HEK293T (cell line): ENCODE results near the gene SGTA.

Experiments used
- BHLHE40 ChIP-seq: fragments of 450-650 bp; IDR thresholded peaks from 2 replicates; pipeline ENCODE4 v1.6.1; 2016; ENCODE audit warnings: mild to moderate bottlenecking, moderate library complexity, borderline replicate concordance
- FOXA1 ChIP-seq: fragments of 450-650 bp; IDR thresholded peaks from 2 replicates; pipeline ENCODE4 v1.6.1; 2016; ENCODE audit warnings: mild to moderate bottlenecking
- HDGF ChIP-seq: fragments of 450-650 bp; IDR thresholded peaks from 2 replicates; pipeline ENCODE4 v1.6.1; 2017; ENCODE audit warnings: antibody characterized with exemption, borderline replicate concordance
- SP1 ChIP-seq: fragments of 450-650 bp; IDR thresholded peaks from 2 replicates; pipeline ENCODE4 v1.6.1; 2017

DNA sequence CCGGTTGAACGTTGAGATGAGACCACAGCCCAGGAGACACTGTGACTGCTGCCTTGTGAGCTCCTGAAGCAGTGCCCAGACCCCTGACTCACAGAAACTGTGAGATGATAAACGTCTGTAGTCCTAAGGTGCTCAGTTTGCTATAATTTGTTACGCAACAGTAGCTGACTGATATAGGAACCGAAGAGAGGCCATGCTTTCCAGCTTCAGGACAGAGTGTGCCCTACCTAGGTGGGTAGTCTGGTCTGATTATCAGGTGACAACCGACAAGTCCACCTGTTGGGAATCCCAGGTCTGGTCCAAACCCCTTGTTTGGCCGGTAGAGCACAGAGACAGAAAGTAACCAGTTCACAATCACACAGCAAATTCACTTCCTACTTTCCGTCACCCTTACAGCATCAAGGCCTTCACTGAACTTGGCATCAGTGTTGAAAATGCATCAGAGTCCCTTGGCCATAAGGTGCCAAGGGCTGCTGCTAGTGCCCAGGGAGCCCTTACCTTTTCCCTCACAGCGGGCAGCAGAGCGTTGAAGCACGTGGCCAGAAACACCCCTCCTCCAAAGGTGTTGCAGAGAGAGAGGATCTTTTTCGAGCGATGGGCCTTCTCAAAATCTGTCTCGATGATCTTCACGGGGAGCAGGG lies 46.4 kb downstream of the SGTA start:
- TF ChIP-seq SP1 (no peak), FOXA1 (no peak), HDGF (no peak), BHLHE40 (no peak)
